ENCODE measurements around the gene PLAU.
A peak's percentile ranks its signal among the peaks of the same experiment; 100 is the strongest.
"Not testable (repeated sequence)": the region's sequence is repeated elsewhere in the genome, so short reads cannot be mapped to it uniquely, and the experiment has no call there.

The PLAU gene

DNA sequence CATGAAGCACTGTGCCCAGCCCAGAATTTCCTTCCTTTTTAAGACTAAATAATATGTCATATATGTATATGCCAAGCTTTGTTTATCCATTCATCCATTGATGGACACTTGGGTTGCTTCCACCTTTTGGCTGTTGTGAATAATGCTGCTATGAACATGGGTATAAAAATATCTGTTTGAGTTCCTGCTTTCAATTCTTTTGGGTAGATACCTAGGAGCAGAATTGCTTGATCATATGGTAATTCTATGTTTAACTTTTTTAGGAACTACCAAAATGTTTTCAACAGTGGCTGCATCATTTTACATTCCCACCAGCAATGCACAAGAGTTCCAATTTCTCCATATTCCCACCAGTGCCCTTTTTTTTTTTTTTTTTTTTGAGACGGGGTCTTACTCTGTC lies 13.2 kb upstream of the PLAU start:
- no peak for DNase-seq

DNA sequence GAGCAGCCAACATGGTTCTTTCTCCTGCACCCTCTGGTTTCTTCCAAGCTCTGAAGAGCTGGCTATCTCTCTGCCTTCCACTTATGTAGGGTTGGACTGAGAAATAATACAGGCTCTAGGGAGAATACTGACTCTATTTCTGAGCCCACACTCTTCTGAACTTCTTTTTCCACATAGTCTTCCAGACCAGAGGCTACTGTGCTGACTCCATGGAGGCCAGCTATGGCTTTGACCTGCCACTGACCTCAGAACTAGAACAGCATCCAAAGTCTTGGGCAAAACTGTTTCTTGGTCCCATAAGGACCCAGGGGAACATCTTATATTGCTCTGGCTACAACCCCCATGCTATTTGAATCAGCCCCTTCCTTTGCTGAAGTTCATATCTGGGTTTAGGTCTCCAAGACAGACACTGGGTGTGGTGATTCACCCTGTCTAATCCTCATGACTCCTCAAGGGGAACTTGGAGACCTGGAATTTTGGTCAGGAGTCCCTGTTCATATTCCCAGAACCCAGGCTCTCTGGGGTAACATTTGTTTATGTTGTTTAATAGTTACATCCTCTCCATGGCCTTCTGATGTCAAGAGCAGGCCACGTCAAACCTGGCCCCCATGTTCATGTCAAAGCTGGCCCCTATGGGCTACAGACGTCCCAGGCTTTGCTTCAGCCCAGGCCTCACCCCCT lies 12.1 kb upstream of the PLAU start:
- DNase-seq = no peak

DNA sequence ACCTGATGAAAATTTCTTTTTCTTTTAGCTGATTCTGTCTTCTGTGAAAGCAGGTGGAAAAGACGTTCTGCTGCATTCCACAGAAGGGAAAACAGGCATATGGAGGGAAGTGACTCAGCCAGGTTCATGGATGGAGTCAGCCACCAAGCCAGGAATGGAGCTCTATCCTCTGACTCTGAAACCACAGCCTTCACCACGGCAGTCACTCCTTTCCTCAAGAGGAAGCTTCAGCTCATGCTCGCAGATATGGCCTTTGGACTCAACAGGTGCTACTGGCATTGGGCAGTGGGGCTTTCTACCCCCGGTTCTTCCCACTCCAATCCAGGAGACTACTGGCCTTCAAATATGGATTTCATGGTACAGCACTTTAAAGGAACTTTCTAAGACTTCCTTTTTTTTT lies 11.5 kb upstream of the PLAU start:
- DNase-seq = no peak

DNA sequence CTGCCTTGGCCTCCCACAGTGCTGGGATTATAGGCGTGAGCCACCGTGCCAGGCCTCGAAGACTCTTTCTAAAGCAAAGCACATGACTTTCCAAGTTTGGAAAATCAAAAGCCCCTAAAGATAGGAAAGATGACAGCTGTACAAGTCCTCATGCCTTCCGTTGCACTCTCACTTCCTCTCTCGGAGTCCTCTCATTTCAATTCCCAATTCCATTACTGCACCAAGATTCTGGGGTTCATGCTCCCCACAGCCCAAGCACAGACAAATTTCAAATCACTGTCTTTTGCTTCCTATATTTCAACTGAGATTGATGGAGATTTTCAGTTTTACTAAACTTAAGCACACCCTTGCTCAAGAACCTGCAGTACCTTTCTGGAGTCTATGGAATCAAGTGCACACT lies 10.9 kb upstream of the PLAU start:
- DNase-seq = no peak

DNA sequence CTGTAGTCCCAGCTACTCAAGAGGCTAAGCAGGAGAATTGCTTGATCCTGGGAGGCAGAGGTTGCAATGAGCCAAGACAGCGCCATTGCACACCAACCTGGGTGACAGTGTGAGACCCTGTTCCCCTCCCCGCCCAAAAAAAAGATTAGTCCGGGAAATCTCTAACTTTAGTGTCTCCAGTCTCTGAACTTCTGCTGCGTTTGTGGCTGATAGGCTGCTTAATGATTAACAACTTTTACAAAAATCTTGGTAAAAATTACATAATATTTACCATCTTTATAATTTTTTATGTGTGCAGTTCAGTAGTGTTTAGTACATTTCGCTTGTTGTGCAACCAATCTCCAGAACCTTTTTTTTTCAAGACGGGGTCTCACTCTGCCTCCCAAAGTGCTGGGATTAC lies 9.7 kb upstream of the PLAU start:
- no peak for DNase-seq

DNA sequence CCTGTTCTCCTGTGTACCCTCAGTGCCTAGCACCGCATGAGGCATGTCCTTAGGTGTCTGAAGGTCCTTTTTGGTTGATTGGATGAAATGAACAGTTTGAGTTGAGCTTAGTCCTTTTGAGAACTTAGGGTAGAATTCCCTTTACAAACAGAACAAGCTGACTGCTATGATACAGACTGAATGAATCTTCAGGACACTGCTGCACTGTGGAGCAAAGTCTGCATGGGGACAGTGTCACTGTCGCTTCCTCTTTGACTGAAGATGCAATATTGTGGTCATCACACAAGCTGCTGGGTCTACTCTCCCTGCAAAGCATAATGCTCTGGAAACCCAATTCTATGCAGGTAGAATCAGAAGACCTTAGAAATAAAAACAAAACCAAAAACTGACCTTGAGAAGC lies 8.6 kb upstream of the PLAU start:
- no peak for DNase-seq

DNA sequence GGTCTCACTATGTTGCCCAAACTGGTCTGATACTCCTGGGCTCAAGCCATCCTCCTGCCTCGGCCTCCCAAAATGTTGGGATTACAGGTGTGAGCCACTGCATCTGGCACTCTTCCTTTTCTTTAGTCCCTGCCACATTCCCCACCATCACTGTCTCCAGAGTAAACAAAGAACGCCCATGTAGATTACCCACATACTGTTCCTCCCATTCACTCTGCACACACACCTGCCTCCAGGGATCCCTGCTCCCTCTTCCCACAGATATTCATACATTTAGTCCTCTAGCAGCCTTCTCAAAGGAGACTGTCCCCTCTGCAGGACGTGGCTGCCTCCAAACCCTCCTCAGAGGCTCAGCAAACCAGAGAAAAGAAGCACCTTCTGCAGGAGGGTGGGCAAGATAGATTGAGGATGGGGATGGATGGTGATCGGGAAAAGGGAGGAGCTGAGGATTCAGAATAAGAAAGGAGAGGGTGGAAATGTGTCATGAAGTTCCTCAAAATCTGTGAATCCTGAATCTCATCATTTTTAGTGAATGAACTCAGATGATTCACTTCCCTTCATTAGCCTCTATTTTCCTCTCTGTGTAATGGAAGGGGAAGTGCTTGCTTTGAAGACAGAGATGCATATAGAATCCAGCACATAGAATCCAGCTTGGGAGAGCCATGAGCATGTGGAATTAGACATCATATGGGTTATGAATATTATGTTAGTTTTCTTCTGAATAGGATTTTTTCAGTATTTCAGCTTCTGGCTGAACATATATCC lies 5.5 kb upstream of the PLAU start:
- no peak for DNase-seq

DNA sequence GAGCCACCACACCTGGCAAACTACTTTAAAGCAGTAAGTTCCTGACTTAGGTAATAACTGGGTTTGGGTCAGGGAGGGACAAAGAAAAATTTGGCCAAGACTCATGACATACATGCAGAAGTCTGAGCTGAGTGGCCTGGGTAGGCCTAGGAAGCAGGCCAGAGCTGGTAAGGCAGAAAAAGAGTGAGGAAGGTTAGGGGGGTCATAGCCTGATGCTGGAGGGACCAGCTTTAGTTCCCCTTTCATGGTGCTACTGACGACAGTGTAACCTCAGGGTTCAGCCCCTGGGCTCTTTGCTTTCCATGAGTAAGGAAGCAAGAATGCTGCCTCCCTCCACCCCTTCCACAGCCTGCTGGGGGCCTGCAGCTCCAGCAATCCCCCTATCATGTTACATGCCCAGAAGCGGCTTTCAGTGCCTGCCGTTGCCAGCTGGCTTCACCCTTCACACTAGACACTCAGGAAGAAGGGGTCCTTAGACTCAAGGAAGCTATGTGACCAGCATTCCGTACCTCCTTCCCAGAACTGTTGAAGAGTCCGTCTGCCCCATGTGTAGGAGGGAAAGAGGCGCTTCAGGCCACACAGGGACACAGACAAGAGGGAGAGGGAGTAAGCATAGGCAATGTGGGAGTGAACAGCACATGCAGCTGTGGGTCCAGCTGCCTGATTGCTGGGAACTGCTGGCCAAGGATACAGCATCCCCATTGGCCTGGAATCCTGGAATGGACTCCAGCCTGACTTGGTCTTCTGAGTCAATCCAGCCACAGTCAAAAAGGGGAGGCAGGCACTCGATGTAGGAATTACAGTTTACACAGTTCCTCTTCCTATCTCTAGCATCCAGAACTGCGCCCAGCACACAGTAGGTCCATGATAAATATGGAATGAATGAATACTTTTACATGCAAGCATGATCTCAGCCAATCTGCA lies 4.1 kb upstream of the PLAU start:
- peak in 1 of 58 donors; percentile 27 for DNase-seq

DNA sequence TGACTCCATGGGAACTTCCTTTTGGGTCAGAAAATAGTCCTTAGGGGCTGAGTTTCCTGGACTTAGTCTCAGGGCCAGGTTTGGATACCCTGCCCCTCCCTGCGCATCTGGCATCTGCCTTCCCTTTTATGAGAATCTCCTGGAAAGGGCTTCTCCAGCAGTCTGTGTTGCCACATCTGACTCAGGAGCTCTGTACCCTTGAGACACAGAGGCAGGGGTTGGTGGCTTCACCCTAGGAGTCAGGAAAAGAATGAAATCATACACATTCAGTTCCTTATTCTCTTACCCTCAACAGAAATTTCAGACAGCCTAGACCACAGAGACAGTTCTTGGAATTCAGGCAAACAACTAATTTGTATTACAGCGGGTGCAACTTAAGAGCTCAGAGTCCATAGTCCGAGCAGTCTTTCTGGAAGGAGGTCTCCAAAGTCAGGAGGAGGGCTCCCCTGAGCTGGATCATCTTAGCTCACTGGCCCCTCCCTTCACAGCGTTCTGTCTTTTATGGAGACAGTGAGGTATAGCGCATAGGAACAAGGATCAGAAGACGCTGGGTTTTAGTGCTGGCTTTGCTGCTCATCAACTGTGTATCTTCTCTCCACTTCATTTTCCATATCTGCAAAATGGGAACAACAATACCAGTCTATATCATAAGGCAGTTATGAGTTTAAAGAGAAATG lies 3.0 kb upstream of the PLAU start:
- peak in 1 of 58 donors; percentile 9 for DNase-seq

DNA sequence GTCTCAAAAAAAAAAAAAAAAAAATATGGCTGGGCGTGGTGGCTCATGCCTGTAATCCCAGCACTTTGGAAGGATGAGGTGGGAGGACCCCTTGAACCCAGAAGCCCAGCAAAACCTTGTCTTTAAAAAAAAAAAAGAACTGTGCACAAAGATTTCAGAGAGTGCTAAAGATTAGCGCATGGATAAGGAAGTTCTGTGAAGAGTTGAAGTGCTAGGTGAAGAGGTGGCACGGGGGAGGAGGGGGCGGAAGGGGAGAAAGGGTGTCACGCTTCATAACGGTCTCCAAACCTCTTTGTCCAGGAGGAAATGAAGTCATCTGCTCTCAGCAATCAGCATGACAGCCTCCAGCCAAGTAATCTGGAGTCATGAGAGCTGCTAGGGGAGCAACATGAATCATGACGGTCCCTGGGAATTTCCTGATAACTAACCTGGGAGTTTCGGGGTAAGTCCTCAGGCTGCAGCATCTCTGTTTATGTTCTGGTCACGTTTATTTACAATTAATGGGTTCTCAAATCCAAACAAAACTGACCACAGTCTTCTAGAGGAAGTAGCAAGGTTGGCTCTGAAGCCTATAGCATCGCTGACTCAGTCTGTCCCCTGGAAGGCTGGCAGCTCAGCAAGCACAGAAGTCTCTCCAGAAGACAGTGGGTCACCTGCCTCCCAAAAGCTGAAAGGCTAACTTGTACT lies 1.9 kb upstream of the PLAU start:
- no peak for DNase-seq

DNA sequence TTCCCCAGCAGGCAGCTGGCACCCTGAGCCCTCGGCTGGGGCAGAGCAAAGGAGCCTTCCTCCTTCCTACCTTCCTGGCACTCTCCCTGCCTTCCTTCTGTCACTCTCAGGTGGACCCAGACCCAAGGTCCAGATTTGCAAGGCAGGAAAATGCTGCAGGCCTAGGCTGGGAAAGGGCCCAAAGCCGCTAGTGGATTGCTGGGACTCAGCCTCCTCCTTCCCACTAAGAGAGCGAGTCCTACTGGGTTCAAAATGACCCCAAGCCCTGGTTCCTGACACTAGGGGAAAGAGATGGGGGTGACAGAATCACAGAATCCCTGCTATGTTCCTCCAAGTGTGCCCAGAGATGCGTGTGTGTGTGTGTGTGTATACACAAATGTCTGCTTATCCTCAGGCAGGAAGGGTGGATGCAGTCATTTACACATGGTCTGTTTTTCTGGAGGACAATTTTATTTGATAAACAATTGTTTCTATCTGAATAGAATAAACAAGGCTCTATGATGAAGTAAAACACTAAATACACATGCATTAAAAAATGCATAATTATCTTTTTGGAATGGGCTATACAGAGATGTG lies 1.3 kb upstream of the PLAU start:
- no peak for DNase-seq

DNA sequence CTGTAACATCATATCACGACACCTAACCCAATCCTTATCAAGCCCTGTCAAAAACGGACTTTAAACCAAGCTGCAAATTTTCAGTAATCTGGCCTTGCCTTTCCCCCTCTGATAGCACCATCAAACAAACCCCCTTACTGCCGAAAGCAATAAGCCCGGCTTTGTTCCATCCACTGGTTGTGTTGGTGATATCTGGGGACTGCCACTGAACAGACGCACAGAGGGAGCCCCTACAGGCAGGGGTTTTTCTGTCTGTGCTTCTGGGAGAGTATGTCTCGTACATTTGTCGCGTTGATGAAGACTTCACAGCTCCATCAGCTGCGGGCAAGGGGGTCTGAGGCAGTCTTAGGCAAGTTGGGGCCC lies 550 bp upstream of the PLAU start:
- no peak for DNase-seq

DNA sequence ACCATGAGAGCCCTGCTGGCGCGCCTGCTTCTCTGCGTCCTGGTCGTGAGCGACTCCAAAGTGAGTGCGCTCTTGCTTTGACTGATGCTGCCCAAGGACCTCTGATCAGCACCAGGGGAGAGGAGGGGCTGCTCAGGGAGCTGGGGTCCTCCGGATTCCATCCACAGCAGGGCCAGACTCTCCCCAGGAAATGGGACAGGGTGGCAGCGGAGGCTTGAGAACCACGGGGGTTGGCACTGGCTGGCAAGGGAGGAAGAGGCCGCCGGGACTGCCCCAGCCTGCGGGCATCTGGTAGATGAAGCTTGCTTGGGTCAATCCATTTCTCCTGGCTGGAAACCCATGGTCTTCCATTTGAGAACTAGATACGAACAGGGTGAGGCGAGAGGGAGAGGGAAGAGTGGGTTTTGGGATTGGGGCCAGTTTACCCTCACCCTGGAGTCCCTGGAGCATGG lies 647 bp downstream of the PLAU start:
- no peak for DNase-seq

DNA sequence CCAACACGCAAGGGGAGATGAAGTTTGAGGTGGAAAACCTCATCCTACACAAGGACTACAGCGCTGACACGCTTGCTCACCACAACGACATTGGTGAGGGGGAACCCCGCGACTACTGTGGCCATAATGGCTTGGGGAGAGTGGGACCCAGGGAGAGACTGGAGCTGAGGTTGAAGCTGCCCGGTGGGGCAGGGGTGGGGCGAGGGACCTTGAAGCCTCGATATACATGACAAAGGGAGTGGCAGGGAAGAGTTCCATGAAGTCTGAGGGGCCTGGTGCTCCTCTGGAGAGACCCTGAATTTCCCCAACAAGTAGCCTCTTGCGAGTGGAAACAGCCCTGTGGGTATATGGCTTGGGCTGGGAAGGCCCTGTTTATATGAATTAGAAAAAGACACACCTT lies 3.1 kb downstream of the PLAU start:
- no peak for DNase-seq

DNA sequence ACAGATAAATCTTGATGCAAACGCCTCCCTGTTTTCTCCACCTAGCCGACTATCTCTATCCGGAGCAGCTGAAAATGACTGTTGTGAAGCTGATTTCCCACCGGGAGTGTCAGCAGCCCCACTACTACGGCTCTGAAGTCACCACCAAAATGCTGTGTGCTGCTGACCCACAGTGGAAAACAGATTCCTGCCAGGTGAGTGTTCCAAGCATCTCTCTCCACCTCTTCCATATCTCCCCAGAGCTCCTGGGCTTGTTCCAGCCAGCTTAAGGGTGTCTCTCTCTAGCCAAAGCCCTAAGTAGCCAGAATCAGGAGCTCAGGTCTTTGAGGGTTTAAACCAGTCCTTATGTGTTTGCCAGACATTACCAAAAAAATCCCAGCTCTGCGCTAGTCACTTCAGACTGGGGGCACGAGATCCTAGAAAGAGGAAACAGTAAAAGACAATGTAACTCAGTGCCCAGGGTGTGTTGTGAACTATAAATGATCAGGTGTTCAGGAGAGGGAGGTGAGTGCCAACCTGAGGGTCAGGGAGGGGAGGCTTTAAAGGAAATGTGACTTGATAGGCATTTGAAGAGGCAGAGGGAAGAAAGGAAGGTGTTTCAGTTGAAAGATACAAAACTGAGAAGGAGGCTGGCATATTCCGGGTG lies 4.4 kb downstream of the PLAU start:
- no peak for DNase-seq

DNA sequence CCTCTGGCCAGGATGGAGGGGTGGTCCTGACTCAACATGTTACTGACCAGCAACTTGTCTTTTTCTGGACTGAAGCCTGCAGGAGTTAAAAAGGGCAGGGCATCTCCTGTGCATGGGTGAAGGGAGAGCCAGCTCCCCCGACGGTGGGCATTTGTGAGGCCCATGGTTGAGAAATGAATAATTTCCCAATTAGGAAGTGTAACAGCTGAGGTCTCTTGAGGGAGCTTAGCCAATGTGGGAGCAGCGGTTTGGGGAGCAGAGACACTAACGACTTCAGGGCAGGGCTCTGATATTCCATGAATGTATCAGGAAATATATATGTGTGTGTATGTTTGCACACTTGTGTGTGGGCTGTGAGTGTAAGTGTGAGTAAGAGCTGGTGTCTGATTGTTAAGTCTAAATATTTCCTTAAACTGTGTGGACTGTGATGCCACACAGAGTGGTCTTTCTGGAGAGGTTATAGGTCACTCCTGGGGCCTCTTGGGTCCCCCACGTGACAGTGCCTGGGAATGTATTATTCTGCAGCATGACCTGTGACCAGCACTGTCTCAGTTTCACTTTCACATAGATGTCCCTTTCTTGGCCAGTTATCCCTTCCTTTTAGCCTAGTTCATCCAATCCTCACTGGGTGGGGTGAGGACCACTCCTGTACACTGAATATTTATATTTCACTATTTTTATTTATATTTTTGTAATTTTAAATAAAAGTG lies 6.0 kb downstream of the PLAU start:
- DNase-seq = no peak

DNA sequence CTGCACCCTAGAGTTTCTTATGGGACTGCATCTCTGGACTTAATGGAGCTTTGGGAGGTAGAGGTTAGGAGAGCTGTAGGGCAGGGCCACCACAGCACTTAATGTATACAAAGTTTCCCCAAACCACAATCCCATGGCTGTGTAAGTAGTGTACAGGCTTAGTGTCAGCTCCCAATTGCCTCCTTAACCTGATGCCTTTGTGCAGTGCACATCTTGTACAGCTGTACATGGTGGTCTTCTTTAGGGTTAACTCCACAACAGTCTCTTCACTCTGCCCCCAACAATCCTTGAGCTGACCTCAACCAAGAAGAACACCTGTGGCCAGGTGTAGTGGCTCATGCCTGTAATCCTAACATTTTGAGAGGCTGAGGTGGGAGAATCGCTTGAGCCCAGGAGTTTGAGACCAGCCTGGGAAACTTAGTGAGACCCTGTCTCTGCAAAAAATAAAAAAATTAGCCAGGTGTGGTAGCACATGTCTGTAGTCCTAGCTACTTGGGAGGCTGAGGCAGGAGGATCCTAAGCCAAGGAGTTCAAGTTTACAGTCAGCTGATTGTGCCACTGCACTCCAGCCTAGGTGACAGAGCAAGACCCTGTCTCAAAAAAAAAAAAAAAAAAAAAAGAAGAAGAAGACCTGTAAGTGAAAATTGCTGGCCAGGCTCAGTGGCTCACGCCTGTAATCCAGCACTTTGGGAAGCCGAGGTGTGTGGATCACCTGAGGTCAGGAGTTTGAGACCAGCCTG lies 6.8 kb downstream of the PLAU start:
- no peak for DNase-seq

DNA sequence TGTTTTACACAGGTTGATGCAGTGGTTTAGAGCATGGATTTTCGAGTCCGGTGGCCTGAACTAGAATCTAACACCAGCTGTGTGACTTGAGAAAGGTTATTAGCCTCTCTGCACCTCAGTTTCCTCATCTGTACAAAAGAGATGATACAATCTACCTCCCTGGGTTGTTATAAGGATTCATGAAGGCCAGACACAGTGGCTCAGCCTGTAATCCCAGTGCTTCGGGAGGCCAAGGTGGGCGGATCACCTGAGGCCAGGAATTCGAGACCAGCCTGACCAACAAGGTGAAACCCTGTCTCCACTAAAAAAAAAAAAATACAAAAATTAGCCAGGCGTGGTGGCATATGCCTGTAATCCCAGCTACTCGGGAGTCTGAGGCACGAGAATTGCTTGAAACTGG lies 8.5 kb downstream of the PLAU start:
- DNase-seq = not testable (repeated sequence)

DNA sequence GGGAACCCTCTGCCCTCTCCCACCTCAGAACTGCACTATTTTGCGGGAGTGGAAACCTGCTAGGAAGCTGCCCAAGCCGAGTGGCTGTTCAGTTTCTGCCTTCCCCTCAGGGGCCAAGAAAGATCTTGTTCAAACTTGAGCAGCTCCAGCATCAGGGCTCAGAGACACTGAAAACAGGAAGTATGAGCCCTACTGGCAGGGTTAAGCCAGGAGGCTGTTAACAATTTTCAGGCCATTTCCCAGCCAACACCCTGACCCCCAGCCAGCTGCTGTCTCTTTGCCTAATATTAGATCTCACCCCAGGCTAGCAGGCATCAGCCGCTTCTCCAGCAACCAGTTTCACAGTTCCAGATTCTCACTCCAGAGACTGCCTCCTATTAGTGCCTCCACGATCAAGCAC lies 9.2 kb downstream of the PLAU start:
- peak in 2 of 58 donors; percentile 8 to 17 for DNase-seq
